Occipital lobe (tissue), 2 donors: Measurements from ENCODE around the gene CELSR2. TPM values are rescaled to one million over a fixed set of nuclear protein-coding genes. Genes with fewer than 3 reads are reported as not detected.

Experiments
- DNase-seq: peaks from one replicate; lab custom pipeline; 2025; lab: John Stamatoyannopoulos, UW
- total RNA-seq: library from RNA; depleted of rRNA; stranded (reverse); fragments of >200 nt; gene quantifications from one replicate; pipeline ENCODE4 v1.2.3, GENCODE V29; 2014

Gene CELSR2
- total RNA-seq, 1 donor from 2014 or later, result 41.8 TPM

GRCh38 chr1:109228167-109228566 lies 21.2 kb upstream of the CELSR2 start:
- DNase-seq, result no peak

GRCh38 chr1:109229531-109230127 lies 19.7 kb upstream of the CELSR2 start:
- peak; percentile 46 for DNase-seq

GRCh38 chr1:109231066-109231465 lies 18.3 kb upstream of the CELSR2 start:
- no peak for DNase-seq

GRCh38 chr1:109235137-109235536 lies 14.2 kb upstream of the CELSR2 start:
- DNase-seq, result no peak

- no peak for DNase-seq
Observed at GRCh38 chr1:109237512-109237911, 11.8 kb upstream of the CELSR2 start.

- DNase-seq, result no peak
Observed at GRCh38 chr1:109238382-109238781, 11.0 kb upstream of the CELSR2 start.

- no peak for DNase-seq
Observed at GRCh38 chr1:109239047-109239408, 10.3 kb upstream of the CELSR2 start.

GRCh38 chr1:109239409-109240068 lies 9.8 kb upstream of the CELSR2 start:
- DNase-seq, result no peak

- peak; percentile 69 for DNase-seq
Observed at GRCh38 chr1:109240158-109241152, 8.9 kb upstream of the CELSR2 start.

GRCh38 chr1:109241344-109241743 lies 8.0 kb upstream of the CELSR2 start:
- no peak for DNase-seq

GRCh38 chr1:109241841-109242345 lies 7.4 kb upstream of the CELSR2 start:
- DNase-seq, result no peak

- no peak for DNase-seq
Observed at GRCh38 chr1:109242387-109242786, 7.0 kb upstream of the CELSR2 start.

- no peak for DNase-seq
Observed at GRCh38 chr1:109243221-109243620, 6.1 kb upstream of the CELSR2 start.

- no peak for DNase-seq
Observed at GRCh38 chr1:109243860-109244552, 5.3 kb upstream of the CELSR2 start.

GRCh38 chr1:109246141-109246551 lies 3.2 kb upstream of the CELSR2 start:
- DNase-seq, result no peak

- DNase-seq, result no peak
Observed at GRCh38 chr1:109247401-109248365, 1.7 kb upstream of the CELSR2 start.

GRCh38 chr1:109248444-109248796 lies 919 bp upstream of the CELSR2 start:
- DNase-seq, result no peak

- no peak for DNase-seq
Observed at GRCh38 chr1:109249654-109250401, 489 bp downstream of the CELSR2 start.

- no peak for DNase-seq
Observed at GRCh38 chr1:109250454-109251276, 1.3 kb downstream of the CELSR2 start.
